Esophagus squamous epithelium (tissue), 5 donors: ENCODE results near the gene DTX1. TPM values are rescaled to one million over a fixed set of nuclear protein-coding genes. Genes with fewer than 3 reads are reported as not detected.

Experiments
- DNase-seq: peaks from one replicate; lab custom pipeline; 2025; lab: John Stamatoyannopoulos, UW
- H3K27ac ChIP-seq, 4 donors: fragments of 200-600 bp; sonication (generic); one replicate each; pipeline ENCODE4 v1.5.1; 2016 to 2019; ENCODE audit warnings: mild to moderate bottlenecking in 1 of 4
- H3K27me3 ChIP-seq, 4 donors: fragments of 200-600 bp; sonication (generic); 1 replicate in 3 of 4; 2 replicates in 1 of 4; pipeline versions ENCODE4 v1.5.1 to v1.6.0; 2017 to 2021; ENCODE audit warnings: antibody characterized with exemption in 1 of 4
- H3K36me3 ChIP-seq, 3 donors: fragments of 200-600 bp; sonication (generic); one replicate each; pipeline ENCODE4 v1.5.1; 2016 to 2019
- H3K4me1 ChIP-seq, 3 donors: fragments of 200-600 bp; sonication (generic); one replicate each; pipeline ENCODE4 v1.5.1; 2017 to 2019
- H3K4me3 ChIP-seq, 4 donors: fragments of 200-600 bp; sonication (generic); 1 replicate in 3 of 4; 2 replicates in 1 of 4; pipeline ENCODE4 v1.5.1; 2016 to 2019; ENCODE audit warnings: mild to moderate bottlenecking in 2 of 4, moderate library complexity in 1 of 4
- H3K9me3 ChIP-seq, 3 donors: fragments of 200-600 bp; sonication (generic); one replicate each; pipeline ENCODE4 v1.5.1; 2016 to 2019
- CTCF ChIP-seq, 6 experiments: fragments of 450-650 bp in 4 of 6; fragments of 200-600 bp in 2 of 6; sonication (generic) in 2 of 6; IDR thresholded peaks; one replicate each; pipeline ENCODE4 v1.5.1; 2016 to 2019; ENCODE audit warnings: antibody characterized with exemption in 6 of 6, mild to moderate bottlenecking in 4 of 6, moderate library complexity in 4 of 6
- POLR2A ChIP-seq, 4 donors: fragments of 450-650 bp; IDR thresholded peaks; one replicate each; pipeline ENCODE4 v1.6.1; 2017; ENCODE audit warnings: antibody characterized with exemption in 4 of 4, mild to moderate bottlenecking in 4 of 4, moderate library complexity in 3 of 4
- WGBS, 2 donors: methylation state at CpG; one replicate each; pipeline ENCODE4 v1.1.5; 2018; 5-methylcytosine and 5-hydroxymethylcytosine counted together
- intact Hi-C: fragments of 100-400 bp; cut with DNase I; formaldehyde crosslinking; loops from one replicate; pipeline ENCODE4 v1.15.0; 2022
- total RNA-seq, 4 donors: library from RNA; depleted of rRNA; stranded (reverse); fragments of >200 nt; gene quantifications; one replicate each; pipeline ENCODE4 v1.1.0, GENCODE V29; 2016
- donor health status: DM: yes; HTN: yes; CAD: no.

The DTX1 gene
- total RNA-seq, 4 donors from 2014 or later = 0.49 to 4.8 (median 1.8) TPM

DNA sequence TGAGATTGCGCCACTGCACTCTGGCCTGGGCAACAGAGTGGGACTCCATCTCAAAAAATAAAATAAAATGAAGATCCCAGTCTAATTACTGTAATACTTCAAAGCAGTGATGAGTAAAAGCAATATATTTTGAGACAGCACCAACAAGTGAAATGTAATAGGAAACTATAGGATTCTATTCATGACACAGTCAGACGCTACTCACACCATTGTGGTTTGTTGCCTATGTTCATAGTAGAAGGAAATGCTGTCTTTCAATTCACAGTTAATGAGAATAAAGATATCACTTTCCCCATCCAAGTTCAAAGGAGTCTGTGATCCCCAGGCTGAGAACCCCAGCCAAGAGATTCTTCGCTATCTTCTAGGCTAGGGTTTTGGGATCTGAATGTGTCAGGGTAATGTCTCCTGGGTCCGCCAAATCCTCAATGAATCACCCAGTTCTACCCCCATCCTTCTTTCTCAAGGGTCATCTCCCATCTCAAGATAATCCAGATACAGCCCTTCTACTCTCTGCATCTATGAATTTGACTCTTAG, 16.6 kb upstream of the DTX1 start:
- Histone ChIP-seq H3K36me3 (no peaks in the 10 kb centered on the region), H3K9me3 (no peaks in the 10 kb centered on the region), H3K4me3 (no peak overlapping the region), H3K27ac (peak overlapping the region; percentile 9 to 61 (median 34)), H3K4me1 (peaks cover 4 to 15% (median 14%) of the 10 kb centered on the region in 3 donors), H3K27me3 (peaks cover 0 to 19% (median 0%) of the 10 kb centered on the region in 4 donors)
- no peak for TF ChIP-seq POLR2A (IDR thresholded peaks at IDR 0.05)
- no peak for TF ChIP-seq CTCF (IDR thresholded peaks at IDR 0.05)
- no peak for DNase-seq
- intact Hi-C loops = no loop called here
- 59 to 63% methylated on average over 4 of the region's 4 CpGs for WGBS, 2 donors

- no peak for TF ChIP-seq POLR2A (IDR thresholded peaks at IDR 0.05)
- no peak for TF ChIP-seq CTCF (IDR thresholded peaks at IDR 0.05)
- Histone ChIP-seq H3K27ac (peak overlapping the region in 3 of 4 donors; percentile 43 to 61 (median 47)), H3K27me3 (peaks cover 0 to 27% (median 0%) of the 10 kb centered on the region in 4 donors), H3K4me3 (no peak overlapping the region), H3K9me3 (no peaks in the 10 kb centered on the region), H3K4me1 (peaks cover 4 to 15% (median 14%) of the 10 kb centered on the region in 3 donors), H3K36me3 (no peaks in the 10 kb centered on the region)
- 0 to 36% methylated on average over 1 to 3 of the region's 7 CpGs for WGBS, 2 donors
- intact Hi-C loops = no loop called here
- DNase-seq = peak; percentile 21
Observed at GRCh38 chr12:113040722-113041171, 15.8 kb upstream of the DTX1 start.

GRCh38 chr12:113041560-113041959, 15.0 kb upstream of the DTX1 start:
- Histone ChIP-seq H3K27me3 (peaks cover 0 to 31% (median 0%) of the 10 kb centered on the region in 4 donors), H3K27ac (peak overlapping the region in 2 of 4 donors; percentile 34 to 61), H3K4me1 (peaks cover 4 to 15% (median 14%) of the 10 kb centered on the region in 3 donors), H3K4me3 (no peak overlapping the region), H3K36me3 (no peaks in the 10 kb centered on the region), H3K9me3 (no peaks in the 10 kb centered on the region)
- intact Hi-C loops = no loop called here
- 75 to 84% methylated on average over 4 to 7 of the region's 7 CpGs for WGBS, 2 donors
- no peak for TF ChIP-seq CTCF (IDR thresholded peaks at IDR 0.05)
- no peak for TF ChIP-seq POLR2A (IDR thresholded peaks at IDR 0.05)
- no peak for DNase-seq

- Histone ChIP-seq H3K4me1 (peaks cover 4 to 15% (median 14%) of the 10 kb centered on the region in 3 donors), H3K27me3 (peaks cover 0 to 39% (median 0%) of the 10 kb centered on the region in 4 donors), H3K9me3 (no peaks in the 10 kb centered on the region), H3K36me3 (no peaks in the 10 kb centered on the region), H3K4me3 (no peak overlapping the region), H3K27ac (no peak overlapping the region)
- DNase-seq = no peak
- intact Hi-C loops = no loop called here
- WGBS, 2 donors = 73 to 81% methylated on average over 5 to 8 of the region's 8 CpGs
- TF ChIP-seq CTCF (IDR thresholded peaks at IDR 0.05) (no peak), POLR2A (IDR thresholded peaks at IDR 0.05) (no peak)
Observed at GRCh38 chr12:113043240-113043639, 13.3 kb upstream of the DTX1 start.

DNA sequence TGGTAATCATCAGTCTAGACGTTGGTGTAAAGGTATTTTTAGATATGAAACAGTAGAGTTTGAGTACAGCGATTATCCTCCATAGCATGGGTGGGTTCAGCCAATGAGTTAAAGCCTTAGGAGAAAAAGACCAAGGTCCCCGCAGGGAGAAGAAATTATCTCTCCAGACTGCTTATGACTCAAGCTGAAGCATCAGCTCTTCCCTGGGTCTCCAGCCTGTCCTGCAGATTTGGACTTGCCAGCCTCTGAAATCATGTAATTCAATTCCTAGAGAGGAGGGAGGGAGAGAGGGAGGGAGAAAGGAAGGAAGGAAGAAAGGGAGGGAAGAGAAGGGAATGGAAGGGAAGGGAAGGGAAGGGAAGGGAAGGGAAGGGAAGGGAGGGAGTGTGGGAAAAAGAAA, 12.0 kb upstream of the DTX1 start:
- TF ChIP-seq POLR2A (IDR thresholded peaks at IDR 0.05) (no peak), CTCF (IDR thresholded peaks at IDR 0.05) (no peak)
- H3K36me3 ChIP-seq = no peaks in the 10 kb centered on the region
- 24 to 44% methylated on average over 2 to 3 of the region's 3 CpGs for WGBS, 2 donors
- H3K4me1 ChIP-seq = peaks cover 4 to 15% (median 14%) of the 10 kb centered on the region in 3 donors
- H3K4me3 ChIP-seq = no peak overlapping the region
- no peak for DNase-seq
- H3K9me3 ChIP-seq = no peaks in the 10 kb centered on the region
- peaks cover 0 to 45% (median 0%) of the 10 kb centered on the region in 4 donors for H3K27me3 ChIP-seq
- no peak overlapping the region for H3K27ac ChIP-seq
- intact Hi-C loops = no loop called here
